ENCODE measurements around the gene ACOT12. TPM values are rescaled to one million over a fixed set of nuclear protein-coding genes. Genes with fewer than 3 reads are reported as not detected.
"Not testable (repeated sequence)": the region's sequence is repeated elsewhere in the genome, so short reads cannot be mapped to it uniquely, and the experiment has no call there.

Gene ACOT12
- total and polyA plus RNA-seq, 2 donors (not counting 3 experiments of a cell fraction or from before 2014, with no cell fraction given) = not detected

DNA sequence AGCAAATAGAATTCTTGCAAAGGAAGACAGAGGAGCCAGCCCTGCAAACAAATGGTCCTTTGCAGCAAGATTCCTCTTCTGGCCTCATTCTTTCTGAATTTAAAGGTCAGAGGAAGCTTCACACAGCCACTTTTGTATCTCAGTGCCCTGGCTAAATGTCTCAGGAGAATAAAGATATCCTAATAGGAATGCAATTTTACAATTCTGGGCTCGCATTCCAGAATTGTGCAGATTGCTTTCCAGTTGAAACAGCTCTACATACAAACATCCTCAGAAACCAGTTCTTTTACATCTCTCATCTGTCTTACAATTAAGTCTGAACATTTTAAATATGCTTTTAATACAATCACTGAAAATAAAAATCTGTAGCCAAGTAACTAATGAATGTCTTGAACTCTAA lies 14.6 kb upstream of the ACOT12 start:
- Histone ChIP-seq H3K4me3 (replicated peaks in 1 of 3; ENCODE audit: insufficient read depth in 1 of 3, low read depth in 1 of 3, low read length in 3 of 3) (no peak overlapping the region), H3K9me1 (replicated peaks; ENCODE audit: control insufficient read depth, extremely low read depth, insufficient read depth, low read length) (no peaks in the 10 kb centered on the region), H3K4me1 (ENCODE audit: control insufficient read depth, extremely low read depth, insufficient read depth, low read length) (no peaks in the 10 kb centered on the region), H3K27ac (ENCODE audit: insufficient read depth, low read depth, low read length) (no peak overlapping the region), H3K9ac (replicated peaks; ENCODE audit: extremely low read depth, insufficient read depth, low read length) (no peak overlapping the region), H3K4me2 (ENCODE audit: insufficient read depth, low read length) (no peak overlapping the region), H3K36me3 (ENCODE audit: control insufficient read depth in 2 of 2, extremely low read depth in 1 of 2, insufficient read depth in 2 of 2, low read length in 2 of 2) (no peaks in the 10 kb centered on the region), H3K9me3 (replicated peaks; ENCODE audit: control insufficient read depth, insufficient read depth, low read length) (no peaks in the 10 kb centered on the region), H3K79me2 (ENCODE audit: control insufficient read depth, insufficient read depth, low read length) (no peaks in the 10 kb centered on the region), H2AFZ (ENCODE audit: low read depth, low read length) (no peak overlapping the region), H4K20me1 (replicated peaks; ENCODE audit: control insufficient read depth, extremely low read depth, insufficient read depth, low read length) (no peaks in the 10 kb centered on the region), H3K27me3 (ENCODE audit: control insufficient read depth in 2 of 2, insufficient read depth in 2 of 2, low read length in 2 of 2) (no peaks in the 10 kb centered on the region)
- DNase-seq (ENCODE audit: low read depth, low spot score) (no peak), FAIRE-seq (no peak)
- dilution Hi-C loops (cut with MboI; ENCODE audit: extremely low pct_ligation_motif_present, low sequenced_read_pairs) (no loop called here), intact Hi-C loops (cut with micrococcal nuclease) (no loop called here)
- TF ChIP-seq FOS (IDR thresholded peaks at IDR 0.05; ENCODE audit: borderline replicate concordance, insufficient read depth, low read length) (no peak), JUN (IDR thresholded peaks at IDR 0.05; ENCODE audit: borderline replicate concordance, insufficient read depth, insufficient read length, low read depth) (no peak), MYC (IDR thresholded peaks at IDR 0.05; ENCODE audit: low read depth, low read length) (no peak), POLR2A (IDR thresholded peaks at IDR 0.05; ENCODE audit: low read depth, low read length) (no peak), POLR2AphosphoS5 (IDR thresholded peaks at IDR 0.05; ENCODE audit: insufficient read depth, low read depth, low read length) (no peak), EZH2 (IDR thresholded peaks at IDR 0.05; ENCODE audit: borderline replicate concordance, low read depth, low read length, severe bottlenecking) (no peak), GATA2 (IDR thresholded peaks at IDR 0.05; ENCODE audit: insufficient read depth, insufficient read length, low read depth, low read length) (no peak)
- TF ChIP-seq, protein P1, sequence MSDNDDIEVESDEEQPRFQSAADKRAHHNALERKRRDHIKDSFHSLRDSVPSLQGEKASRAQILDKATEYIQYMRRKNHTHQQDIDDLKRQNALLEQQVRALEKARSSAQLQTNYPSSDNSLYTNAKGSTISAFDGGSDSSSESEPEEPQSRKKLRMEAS (IDR thresholded peaks at IDR 0.05; ENCODE audit: insufficient read depth, insufficient read length) = no peak
- TF ChIP-seq, protein P2, sequence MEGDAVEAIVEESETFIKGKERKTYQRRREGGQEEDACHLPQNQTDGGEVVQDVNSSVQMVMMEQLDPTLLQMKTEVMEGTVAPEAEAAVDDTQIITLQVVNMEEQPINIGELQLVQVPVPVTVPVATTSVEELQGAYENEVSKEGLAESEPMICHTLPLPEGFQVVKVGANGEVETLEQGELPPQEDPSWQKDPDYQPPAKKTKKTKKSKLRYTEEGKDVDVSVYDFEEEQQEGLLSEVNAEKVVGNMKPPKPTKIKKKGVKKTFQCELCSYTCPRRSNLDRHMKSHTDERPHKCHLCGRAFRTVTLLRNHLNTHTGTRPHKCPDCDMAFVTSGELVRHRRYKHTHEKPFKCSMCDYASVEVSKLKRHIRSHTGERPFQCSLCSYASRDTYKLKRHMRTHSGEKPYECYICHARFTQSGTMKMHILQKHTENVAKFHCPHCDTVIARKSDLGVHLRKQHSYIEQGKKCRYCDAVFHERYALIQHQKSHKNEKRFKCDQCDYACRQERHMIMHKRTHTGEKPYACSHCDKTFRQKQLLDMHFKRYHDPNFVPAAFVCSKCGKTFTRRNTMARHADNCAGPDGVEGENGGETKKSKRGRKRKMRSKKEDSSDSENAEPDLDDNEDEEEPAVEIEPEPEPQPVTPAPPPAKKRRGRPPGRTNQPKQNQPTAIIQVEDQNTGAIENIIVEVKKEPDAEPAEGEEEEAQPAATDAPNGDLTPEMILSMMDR (IDR thresholded peaks at IDR 0.05; ENCODE audit: extremely low read depth in 1 of 2, insufficient read depth in 1 of 2, low read depth in 1 of 2, low read length in 2 of 2) = no peak
- BruUV-seq (replicated peaks) = no TSS peak
- CTCF ChIA-PET = interaction anchor here (1.8 kb wide), 1 partner anchor 20 kb away, joined by 3 read pairs; no protein-coding TSS in a partner anchor
- POLR2A ChIA-PET = no interaction called here

DNA sequence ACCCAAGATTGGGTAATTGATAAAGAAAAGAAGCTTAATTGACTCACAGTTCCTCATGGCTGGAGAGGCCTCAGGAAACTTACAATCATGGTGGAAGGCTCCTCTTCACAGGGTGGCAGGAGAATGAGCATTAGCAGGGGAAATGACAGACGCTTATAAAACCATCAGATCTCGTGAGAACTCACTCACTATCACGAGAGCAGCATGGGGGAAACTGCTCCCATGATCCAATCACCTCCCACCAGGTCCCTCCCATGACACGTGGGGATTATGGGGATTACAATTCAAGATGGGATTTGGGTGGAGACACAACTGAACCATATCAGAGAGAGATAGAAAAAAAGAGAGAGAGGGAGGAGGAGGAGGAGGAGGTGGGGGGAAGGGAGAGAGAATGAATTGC lies 13.9 kb upstream of the ACOT12 start:
- H3K4me3 ChIP-seq (replicated peaks in 1 of 3; ENCODE audit: insufficient read depth in 1 of 3, low read depth in 1 of 3, low read length in 3 of 3); H3K9ac ChIP-seq (replicated peaks; ENCODE audit: extremely low read depth, insufficient read depth, low read length); H3K27ac ChIP-seq (ENCODE audit: insufficient read depth, low read depth, low read length); POLR2A ChIA-PET; H3K4me2 ChIP-seq (ENCODE audit: insufficient read depth, low read length); dilution Hi-C loops (cut with MboI; ENCODE audit: extremely low pct_ligation_motif_present, low sequenced_read_pairs); H4K20me1 ChIP-seq (replicated peaks; ENCODE audit: control insufficient read depth, extremely low read depth, insufficient read depth, low read length); FAIRE-seq; H3K9me1 ChIP-seq (replicated peaks; ENCODE audit: control insufficient read depth, extremely low read depth, insufficient read depth, low read length); intact Hi-C loops (cut with micrococcal nuclease); H3K4me1 ChIP-seq (ENCODE audit: control insufficient read depth, extremely low read depth, insufficient read depth, low read length); H3K27me3 ChIP-seq (ENCODE audit: control insufficient read depth in 2 of 2, insufficient read depth in 2 of 2, low read length in 2 of 2); H3K36me3 ChIP-seq (ENCODE audit: control insufficient read depth in 2 of 2, extremely low read depth in 1 of 2, insufficient read depth in 2 of 2, low read length in 2 of 2); H3K79me2 ChIP-seq (ENCODE audit: control insufficient read depth, insufficient read depth, low read length); BruUV-seq (replicated peaks); DNase-seq (ENCODE audit: low read depth, low spot score); H3K9me3 ChIP-seq (replicated peaks; ENCODE audit: control insufficient read depth, insufficient read depth, low read length); H2AFZ ChIP-seq (ENCODE audit: low read depth, low read length): not testable (repeated sequence)
- CTCF ChIA-PET = interaction anchor here (1.8 kb wide), 1 partner anchor 19 kb away, joined by 3 read pairs; no protein-coding TSS in a partner anchor
